Lung (tissue), 12 donors: ENCODE data around the gene DIP2B. TPM values are rescaled to one million over a fixed set of nuclear protein-coding genes. Genes with fewer than 3 reads are reported as not detected.

Experiments
- ATAC-seq: fragments of 200-7000 bp; cut with Tn5 transposase; one replicate; pipeline ENCODE4 v1.9.1; 2020; ENCODE audit warnings: moderate number of reproducible peaks; ENCODE audit not compliant: insufficient read depth, low FRiP score
- DNase-seq, 3 donors: peaks; one replicate each; pipeline ENCODE4 v3.0.0-alpha.2; 2013 to 2017
- H3K27ac ChIP-seq, 2 donors: one replicate each; pipeline ENCODE4 v1.5.1; 2013; ENCODE audit warnings: mild to moderate bottlenecking in 2 of 2, moderate library complexity in 2 of 2, control low read depth in 1 of 2, inconsistent platforms in 1 of 2, low read depth in 1 of 2, low read length in 1 of 2
- H3K27me3 ChIP-seq, 3 donors: one replicate each; pipeline ENCODE4 v1.5.1; 2013; ENCODE audit warnings: low read length in 2 of 3; ENCODE audit not compliant: control insufficient read depth in 3 of 3, insufficient read depth in 3 of 3
- H3K36me3 ChIP-seq, 4 donors: one replicate each; pipeline ENCODE4 v1.5.1; 2013; ENCODE audit warnings: low read length in 4 of 4, mild to moderate bottlenecking in 1 of 4, moderate library complexity in 1 of 4; ENCODE audit not compliant: control insufficient read depth in 4 of 4, insufficient read depth in 4 of 4
- H3K4me1 ChIP-seq, 5 donors: one replicate each; pipeline ENCODE4 v1.5.1; 2013; ENCODE audit warnings: low read length in 5 of 5, mild to moderate bottlenecking in 2 of 5, moderate library complexity in 1 of 5; ENCODE audit not compliant: control insufficient read depth in 5 of 5, insufficient read depth in 5 of 5
- H3K4me3 ChIP-seq: one replicate; pipeline ENCODE4 v1.5.1; 2013; ENCODE audit warnings: mild to moderate bottlenecking, control low read depth, moderate library complexity
- H3K9ac ChIP-seq, 2 donors: one replicate each; pipeline ENCODE4 v1.5.1; 2013; ENCODE audit warnings: low read length in 2 of 2, control low read depth in 1 of 2; ENCODE audit not compliant: insufficient read depth in 1 of 2
- H3K9me3 ChIP-seq, 4 donors: one replicate each; pipeline ENCODE4 v1.5.1; 2013; ENCODE audit warnings: low read length in 3 of 4, mild to moderate bottlenecking in 1 of 4, moderate library complexity in 1 of 4; ENCODE audit not compliant: control insufficient read depth in 4 of 4, insufficient read depth in 3 of 4
- CTCF ChIP-seq: IDR thresholded peaks from 2 replicates; pipeline ENCODE4 v1.5.1; 2012; ENCODE audit warnings: mild to moderate bottlenecking; ENCODE audit errors: control extremely low read depth, extremely low read depth
- WGBS, 2 donors: extraction: QIAGEN DNeasy Blood & Tissue Kit; methylation state at CpG; one replicate each; pipeline ENCODE4 v1.1.7; 2013; 5-methylcytosine and 5-hydroxymethylcytosine counted together
- polyA plus RNA-seq, 2 donors: library from polyadenylated mRNA; stranded (reverse); fragments of 200-250 nt; gene quantifications; one replicate each; pipeline ENCODE4 v1.2.1, GENCODE V29; 2013
- total RNA-seq, 2 donors: library from RNA; depleted of rRNA in 1 of 2; stranded (reverse); fragments of >200 nt in 1 of 2; gene quantifications; one replicate each; pipeline ENCODE4 v1.2.1, GENCODE V29; 2014 to 2021
- donor health status: control.
- donor health status: control.
- donor health status: Bipolar disorder and iron deficiency.
- donor health status: healthy.
- donor health status: DM: yes; HTN: yes; CAD: no.

Gene DIP2B
- total and polyA plus RNA-seq, 4 donors, result 4.2 to 55.8 (median 18.6) TPM

GRCh38 chr12:50776749-50777728 lies 272.3 kb downstream of the DIP2B start:
- no peak for TF ChIP-seq CTCF
- Histone ChIP-seq H3K4me1 (no peaks in the 10 kb centered on the region), H3K9ac (no peak overlapping the region), H3K9me3 (no peaks in the 10 kb centered on the region), H3K27me3 (no peaks in the 10 kb centered on the region), H3K36me3 (peaks cover 0 to 4% (median 3%) of the 10 kb centered on the region in 4 donors), H3K4me3 (no peak overlapping the region), H3K27ac (no peak overlapping the region)
- WGBS, 2 donors, result 89 to 93% methylated on average over 9 of the region's 9 CpGs
- ATAC-seq (no peak), DNase-seq (no peak)

- no peaks in the 10 kb centered on the region for H3K9me3 ChIP-seq
- WGBS, 2 donors, result 95 to 96% methylated on average over 8 of the region's 8 CpGs
- ATAC-seq (no peak), DNase-seq (no peak)
- H3K4me1 ChIP-seq, result no peaks in the 10 kb centered on the region
- H3K36me3 ChIP-seq, result peaks cover 0 to 4% (median 3%) of the 10 kb centered on the region in 4 donors
- no peak overlapping the region for H3K4me3 ChIP-seq
- no peak for TF ChIP-seq CTCF
- no peaks in the 10 kb centered on the region for H3K27me3 ChIP-seq
- H3K9ac ChIP-seq, result no peak overlapping the region
- H3K27ac ChIP-seq, result no peak overlapping the region
These were observed 274.1 kb downstream of the DIP2B start for GRCh38 chr12:50778663-50779590.

GRCh38 chr12:50780013-50780412 lies 275.2 kb downstream of the DIP2B start:
- Histone ChIP-seq H3K27me3 (no peaks in the 10 kb centered on the region), H3K9ac (no peak overlapping the region), H3K9me3 (no peaks in the 10 kb centered on the region), H3K4me3 (no peak overlapping the region), H3K27ac (no peak overlapping the region), H3K36me3 (peaks cover 0 to 4% (median 3%) of the 10 kb centered on the region in 4 donors), H3K4me1 (no peaks in the 10 kb centered on the region)
- WGBS, 2 donors, result 91 to 97% methylated on average over 4 of the region's 4 CpGs
- DNase-seq, result no peak
- TF ChIP-seq CTCF, result no peak
- ATAC-seq, result no peak
